HG02623 (cell line): Measurements from ENCODE around the gene CCN5.

ENCODE experiments used
- ATAC-seq: cut with Tn5 transposase; IDR thresholded peaks from one replicate; pipeline ENCODE4 v1.9.1; 2021; ENCODE audit warnings: moderate library complexity; ENCODE audit not compliant: unreplicated experiment

CCN5 gene

GRCh38 chr20:44715499-44716308 lies 535 bp downstream of the CCN5 start:
- no peak for ATAC-seq

- ATAC-seq: no peak
Observed at GRCh38 chr20:44716309-44717106, 1.3 kb downstream of the CCN5 start.

DNA sequence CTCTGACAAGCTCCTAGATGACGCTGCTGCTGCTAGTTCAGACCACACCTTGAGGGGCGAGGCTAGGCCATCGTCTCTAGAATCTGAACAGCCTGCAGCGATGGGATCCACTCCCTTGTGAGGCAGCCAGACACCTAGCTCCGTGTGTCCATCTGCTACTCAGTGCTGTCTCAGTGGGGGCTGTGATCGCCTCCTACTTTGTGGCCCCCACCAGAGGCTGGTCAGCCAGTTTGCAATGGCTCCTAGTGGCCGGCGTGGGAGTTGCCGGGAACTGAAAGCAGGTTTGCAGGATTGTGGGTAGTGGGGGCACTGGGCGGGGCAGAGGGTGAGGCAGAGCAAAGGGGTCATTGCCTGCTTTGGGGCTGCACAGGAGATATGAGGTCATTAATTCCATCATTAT lies 2.8 kb downstream of the CCN5 start:
- no peak for ATAC-seq

- no peak for ATAC-seq
Observed at GRCh38 chr20:44719841-44720240, 4.7 kb downstream of the CCN5 start.

GRCh38 chr20:44720621-44720996 lies 5.4 kb downstream of the CCN5 start:
- ATAC-seq: no peak

DNA sequence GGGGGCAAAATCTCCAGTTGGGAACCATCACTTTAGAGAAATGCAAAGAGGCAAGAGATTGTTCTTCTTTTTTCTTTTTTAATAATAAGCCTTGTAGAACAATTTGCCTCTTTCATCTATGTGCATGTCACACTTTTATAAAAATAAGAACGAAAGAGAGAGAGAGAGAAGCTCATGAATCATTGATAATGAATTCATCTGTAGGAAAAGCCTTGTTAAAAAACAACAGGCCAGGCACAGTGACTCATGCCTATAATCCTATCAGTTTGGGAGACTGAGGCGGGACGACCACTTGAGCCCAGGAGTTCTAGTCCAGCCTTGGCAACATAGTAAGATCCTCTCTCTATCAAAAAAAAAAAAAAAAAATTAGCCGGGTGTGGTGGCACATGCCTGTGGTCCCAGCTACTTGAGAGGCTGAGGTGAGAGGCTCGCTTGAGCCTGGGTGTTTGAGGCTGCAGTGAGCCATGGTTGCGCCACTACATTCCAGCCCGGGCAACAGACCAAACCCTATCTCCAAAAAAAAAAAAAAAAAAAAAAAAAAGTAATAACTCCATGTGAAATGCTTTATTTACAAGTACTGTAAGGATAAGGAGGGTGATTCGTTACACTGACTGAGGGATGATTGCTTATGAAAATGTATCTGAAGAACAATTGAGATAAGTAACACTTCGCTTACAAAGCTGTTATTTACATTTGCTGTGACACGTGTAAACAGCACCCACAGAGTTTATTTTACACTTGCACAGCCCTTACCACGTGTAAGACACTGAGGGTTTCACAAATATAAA lies 6.0 kb downstream of the CCN5 start:
- ATAC-seq: no peak

DNA sequence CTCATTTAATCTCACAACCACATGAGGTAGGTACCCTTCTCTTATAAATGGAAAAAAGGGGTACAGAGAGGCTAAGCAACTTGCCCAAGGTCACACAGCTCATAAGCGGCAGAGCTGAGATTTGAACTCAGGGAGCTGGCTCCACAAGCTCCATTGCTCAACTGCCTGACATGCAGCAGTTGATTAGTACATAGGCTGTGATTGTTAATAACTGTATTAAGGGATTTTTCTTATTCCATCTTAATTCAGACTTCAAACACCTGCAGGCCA lies 6.6 kb downstream of the CCN5 start:
- ATAC-seq: no peak

GRCh38 chr20:44722990-44723389 lies 7.8 kb downstream of the CCN5 start:
- ATAC-seq: no peak

DNA sequence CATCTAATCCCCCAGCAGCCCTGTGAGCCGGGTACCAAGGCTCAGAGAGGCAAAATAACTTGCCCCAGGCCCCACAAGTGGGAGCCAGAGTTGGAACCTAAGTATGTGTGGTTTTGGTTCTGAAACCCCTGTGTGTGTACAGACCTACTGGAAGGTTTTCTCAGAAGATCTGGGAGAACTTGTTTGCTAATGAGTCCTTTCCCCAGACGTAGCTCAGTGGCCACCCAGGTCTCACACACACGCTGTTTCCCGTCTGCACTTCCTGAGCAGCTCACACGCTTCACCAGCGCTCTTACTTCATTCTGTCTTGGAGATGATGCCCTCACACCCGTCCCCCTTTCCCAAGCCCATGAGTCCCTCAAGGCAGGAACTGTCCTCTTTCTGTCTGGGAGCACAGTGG lies 8.2 kb downstream of the CCN5 start:
- no peak for ATAC-seq

DNA sequence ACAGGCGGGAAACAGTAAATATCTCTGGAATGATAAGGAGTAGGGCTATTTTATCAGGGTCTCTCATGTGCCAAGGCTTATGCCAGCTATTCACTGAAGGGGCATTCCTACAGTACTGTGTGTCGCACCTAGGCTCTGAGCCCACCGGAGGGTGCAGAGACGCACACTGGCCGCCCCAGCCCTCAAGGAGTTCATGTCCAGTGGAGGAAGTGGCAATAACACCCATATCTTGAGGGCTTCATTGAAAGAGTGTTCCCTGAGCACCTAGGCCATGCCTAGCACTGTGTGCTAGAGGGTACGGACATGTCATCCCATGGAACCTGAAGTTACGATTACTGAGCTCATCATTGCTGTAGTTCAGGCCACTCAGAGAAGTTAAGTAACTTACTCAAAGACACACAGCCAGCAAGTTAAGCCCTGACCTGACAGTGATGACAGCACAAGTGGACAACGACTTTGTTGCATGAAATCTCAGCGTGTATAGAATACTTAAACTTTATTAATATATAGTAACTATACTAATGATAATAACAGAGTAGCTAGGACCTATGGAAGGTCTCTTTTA lies 8.7 kb downstream of the CCN5 start:
- ATAC-seq: no peak

DNA sequence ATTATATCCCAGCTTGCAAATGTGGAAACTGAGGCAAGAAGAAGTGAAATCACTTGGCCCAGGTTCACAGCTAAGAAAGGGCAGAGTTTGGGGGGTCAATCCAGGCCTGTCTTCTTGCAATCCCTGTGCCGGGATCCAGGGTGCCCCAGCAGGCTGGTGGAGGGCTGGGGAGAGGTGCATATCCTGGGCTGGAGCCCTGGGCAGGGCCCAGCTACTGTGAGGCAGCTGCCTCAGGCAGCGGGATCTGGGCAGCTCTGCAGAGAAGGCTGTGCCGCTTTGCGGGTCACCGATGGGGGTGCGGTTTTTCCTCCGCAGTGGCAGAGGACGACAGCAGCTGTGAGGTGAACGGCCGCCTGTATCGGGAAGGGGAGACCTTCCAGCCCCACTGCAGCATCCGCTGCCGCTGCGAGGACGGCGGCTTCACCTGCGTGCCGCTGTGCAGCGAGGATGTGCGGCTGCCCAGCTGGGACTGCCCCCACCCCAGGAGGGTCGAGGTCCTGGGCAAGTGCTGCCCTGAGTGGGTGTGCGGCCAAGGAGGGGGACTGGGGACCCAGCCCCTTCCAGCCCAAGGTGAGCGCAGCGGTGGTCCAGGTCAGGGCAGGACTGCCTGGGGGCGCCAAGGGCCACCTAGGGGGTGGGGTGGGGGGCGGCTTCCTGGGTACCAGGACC lies 9.4 kb downstream of the CCN5 start:
- ATAC-seq: no peak

DNA sequence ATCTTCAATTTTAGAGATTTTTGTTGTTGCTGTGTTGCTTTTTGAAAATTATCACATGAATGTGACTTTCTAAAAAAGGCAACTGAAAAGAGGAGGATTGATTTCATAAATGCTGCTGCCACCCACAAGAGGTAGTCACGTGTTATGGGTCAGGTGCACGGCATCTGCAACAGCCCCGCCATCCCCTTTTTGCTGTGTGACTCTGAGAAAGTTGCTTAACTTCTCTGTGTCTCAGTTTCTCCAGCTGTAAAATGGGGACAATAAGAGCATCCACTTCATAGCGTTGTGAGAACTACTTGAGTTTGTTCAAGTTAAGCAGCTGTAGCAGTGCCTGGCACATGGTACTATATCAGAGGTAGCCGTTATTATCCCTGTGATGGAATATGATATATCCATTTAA lies 10.7 kb downstream of the CCN5 start:
- no peak for ATAC-seq

DNA sequence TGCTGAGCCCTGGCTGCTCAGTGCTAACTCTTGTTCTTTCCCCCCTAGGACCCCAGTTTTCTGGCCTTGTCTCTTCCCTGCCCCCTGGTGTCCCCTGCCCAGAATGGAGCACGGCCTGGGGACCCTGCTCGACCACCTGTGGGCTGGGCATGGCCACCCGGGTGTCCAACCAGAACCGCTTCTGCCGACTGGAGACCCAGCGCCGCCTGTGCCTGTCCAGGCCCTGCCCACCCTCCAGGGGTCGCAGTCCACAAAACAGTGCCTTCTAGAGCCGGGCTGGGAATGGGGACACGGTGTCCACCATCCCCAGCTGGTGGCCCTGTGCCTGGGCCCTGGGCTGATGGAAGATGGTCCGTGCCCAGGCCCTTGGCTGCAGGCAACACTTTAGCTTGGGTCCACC lies 11.9 kb downstream of the CCN5 start:
- ATAC-seq: no peak

- ATAC-seq: no peak
Observed at GRCh38 chr20:44727651-44728050, 12.5 kb downstream of the CCN5 start.

- no peak for ATAC-seq
Observed at GRCh38 chr20:44728801-44729443, 13.8 kb downstream of the CCN5 start.

- no peak for ATAC-seq
Observed at GRCh38 chr20:44730441-44730840, 15.3 kb downstream of the CCN5 start.

- ATAC-seq: no peak
Observed at GRCh38 chr20:44731657-44732056, 16.5 kb downstream of the CCN5 start.

GRCh38 chr20:44732327-44732726 lies 17.2 kb downstream of the CCN5 start:
- no peak for ATAC-seq

GRCh38 chr20:44733341-44734069 lies 18.3 kb downstream of the CCN5 start:
- ATAC-seq: no peak

- no peak for ATAC-seq
Observed at GRCh38 chr20:44734938-44735337, 19.8 kb downstream of the CCN5 start.
